Endothelial cell of umbilical vein (primary cell): ENCODE results near the gene MBD1. TPM values are rescaled to one million over a fixed set of nuclear protein-coding genes. Genes with fewer than 3 reads are reported as not detected.

Experiments
- BruUV-seq: library from RNA; stranded (reverse); fragments of 400-500 nt; replicated peaks from 2 replicates; lab custom pipeline; 2021; lab: Mats Ljungman, UMichigan
- CTCF ChIA-PET: fragments of 300-600, 350-600 bp; sonication (Branson Sonifier 250); formaldehyde crosslinking; loops from one replicate; lab custom pipeline; 2021; ENCODE audit warnings: antibody characterized with exemption, inconsistent platforms; lab: Charles Lee
- POLR2A ChIA-PET: fragments of 300-600, 350-600 bp; sonication (Branson Sonifier 250); formaldehyde crosslinking; loops from one replicate; lab custom pipeline; 2021; ENCODE audit warnings: antibody characterized with exemption, inconsistent platforms; lab: Charles Lee
- DNase-seq: peaks from one replicate; pipeline ENCODE4 v3.0.0-alpha.2; 2011; ENCODE audit warnings: low read depth, low spot score
- FAIRE-seq: peaks from 2 replicates; lab custom pipeline; 2011; peaks lifted over from hg19 to GRCh38; lab: Jason Lieb, UNC
- H2AFZ ChIP-seq: 2 replicates; pipeline ENCODE4 v1.6.0; 2012; ENCODE audit warnings: low read depth, low read length, control low read depth, inconsistent platforms
- H3K27ac ChIP-seq: 2 replicates; pipeline ENCODE4 v1.5.1; 2011; ENCODE audit warnings: low read depth, mild to moderate bottlenecking, control low read depth, low read length, moderate library complexity; ENCODE audit not compliant: insufficient read depth
- H3K27me3 ChIP-seq, 2 experiments: 2 replicates each; pipeline versions ENCODE4 v1.6.0 to v1.6.1; 2011; ENCODE audit warnings: low read length in 2 of 2, mixed read lengths in 1 of 2; ENCODE audit not compliant: control insufficient read depth in 2 of 2, insufficient read depth in 2 of 2
- H3K36me3 ChIP-seq, 2 experiments: 2 replicates in 1 of 2; 3 replicates in 1 of 2; pipeline ENCODE4 v1.5.1; 2011; ENCODE audit warnings: low read length in 2 of 2, mild to moderate bottlenecking in 1 of 2, moderate library complexity in 1 of 2; ENCODE audit not compliant: control insufficient read depth in 2 of 2, insufficient read depth in 2 of 2; ENCODE audit errors: extremely low read depth in 1 of 2
- H3K4me1 ChIP-seq: 3 replicates; pipeline ENCODE4 v1.5.1; 2011; ENCODE audit warnings: mild to moderate bottlenecking, low read length; ENCODE audit not compliant: control insufficient read depth, insufficient read depth; ENCODE audit errors: extremely low read depth
- H3K4me2 ChIP-seq: 2 replicates; pipeline ENCODE4 v1.6.1; 2011; ENCODE audit warnings: low read length, control low read depth, mixed read lengths; ENCODE audit not compliant: insufficient read depth
- H3K4me3 ChIP-seq, 3 experiments: fragments of 200-600 bp in 1 of 3; sonication (generic), shearing (Covaris generic) in 1 of 3; replicated peaks in 1 of 3; 2 replicates each; pipeline ENCODE4 v1.5.1; 2011 to 2016; ENCODE audit warnings: control low read depth in 3 of 3, low read length in 3 of 3, mild to moderate bottlenecking in 2 of 3, inconsistent platforms in 1 of 3, low read depth in 1 of 3, moderate library complexity in 1 of 3; ENCODE audit not compliant: insufficient read depth in 1 of 3
- H3K79me2 ChIP-seq: 2 replicates; pipeline ENCODE4 v1.6.0; 2012; ENCODE audit warnings: low read length, inconsistent platforms; ENCODE audit not compliant: control insufficient read depth, insufficient read depth
- H3K9ac ChIP-seq: replicated peaks from 2 replicates; pipeline ENCODE3; 2011; ENCODE audit warnings: low read length, control low read depth; ENCODE audit not compliant: insufficient read depth; ENCODE audit errors: extremely low read depth
- H3K9me1 ChIP-seq: replicated peaks from 3 replicates; pipeline ENCODE4 v1.6.0; 2011; ENCODE audit warnings: mild to moderate bottlenecking, low read length; ENCODE audit not compliant: control insufficient read depth, insufficient read depth; ENCODE audit errors: extremely low read depth
- H3K9me3 ChIP-seq: replicated peaks from 2 replicates; pipeline ENCODE4 v1.5.1; 2012; ENCODE audit warnings: low read length, inconsistent platforms; ENCODE audit not compliant: control insufficient read depth, insufficient read depth
- H4K20me1 ChIP-seq: replicated peaks from 2 replicates; pipeline ENCODE3; 2011; ENCODE audit warnings: mild to moderate bottlenecking, low read length; ENCODE audit not compliant: control insufficient read depth, insufficient read depth; ENCODE audit errors: extremely low read depth
- EZH2 ChIP-seq: IDR thresholded peaks from 2 replicates; pipeline ENCODE4 v1.6.1; 2012; ENCODE audit warnings: borderline replicate concordance, low read depth, mild to moderate bottlenecking, moderate library complexity, low read length, inconsistent platforms; ENCODE audit not compliant: severe bottlenecking
- FOS ChIP-seq: IDR thresholded peaks from 2 replicates; pipeline ENCODE4 v1.6.1; 2011; ENCODE audit warnings: mild to moderate bottlenecking, low read length, moderate library complexity, borderline replicate concordance; ENCODE audit not compliant: insufficient read depth
- GATA2 ChIP-seq: IDR thresholded peaks from 2 replicates; pipeline ENCODE4 v1.7.0; 2011; ENCODE audit warnings: low read depth, mild to moderate bottlenecking, moderate library complexity, mixed read lengths, low read length; ENCODE audit not compliant: insufficient read length, insufficient read depth
- JUN ChIP-seq: IDR thresholded peaks from 2 replicates; pipeline ENCODE4 v1.6.1; 2011; ENCODE audit warnings: borderline replicate concordance, low read depth; ENCODE audit not compliant: insufficient read length, insufficient read depth
- MYC ChIP-seq: IDR thresholded peaks from one replicate; pipeline ENCODE4 v1.6.1; 2011; ENCODE audit warnings: mild to moderate bottlenecking, low read depth, low read length
- POLR2A ChIP-seq: IDR thresholded peaks from 2 replicates; pipeline ENCODE4 v1.6.1; 2012; ENCODE audit warnings: low read depth, mild to moderate bottlenecking, control low read depth, low read length
- POLR2AphosphoS5 ChIP-seq: IDR thresholded peaks from 2 replicates; pipeline ENCODE4 v1.6.1; 2012; ENCODE audit warnings: low read depth, mild to moderate bottlenecking, control low read depth, low read length, moderate library complexity; ENCODE audit not compliant: insufficient read depth
- dilution Hi-C: fragments of 300-500 bp; cut with MboI; formaldehyde crosslinking; loops from one replicate; pipeline ENCODE4 v1.15.0; 2019; ENCODE audit warnings: low sequenced_read_pairs; ENCODE audit not compliant: extremely low pct_ligation_motif_present
- intact Hi-C: fragments of 100-400 bp; cut with micrococcal nuclease; formaldehyde crosslinking; loops from one replicate; pipeline ENCODE4 v1.10.0; 2022
- polyA plus RNA-seq, 4 experiments: library from polyadenylated mRNA; depleted of rRNA in 3 of 4; stranded (reverse) in 3 of 4; unstranded in 1 of 4; fragments of >200 nt; gene quantifications; 2 replicates each; pipeline versions ENCODE4 v1.2.1 to v1.2.3, GENCODE V29; 2011 to 2012; ENCODE audit warnings: missing spikeins in 1 of 4
- total RNA-seq: library from RNA; stranded (reverse); gene quantifications from 2 replicates; pipeline ENCODE4 v1.2.3, GENCODE V29; 2021
- TF ChIP-seq, protein P1 (sequence below): IDR thresholded peaks from 2 replicates; pipeline ENCODE4 v1.6.1; 2011; ENCODE audit not compliant: insufficient read depth, insufficient read length
- TF ChIP-seq, protein P2 (sequence below), 2 donors: IDR thresholded peaks; 1 replicate in 1 of 2; 2 replicates in 1 of 2; pipeline ENCODE4 v1.5.1; 2011; ENCODE audit warnings: low read length in 2 of 2, mild to moderate bottlenecking in 2 of 2, moderate library complexity in 2 of 2, control low read depth in 1 of 2, inconsistent platforms in 1 of 2, low read depth in 1 of 2; ENCODE audit not compliant: insufficient read depth in 1 of 2; ENCODE audit errors: extremely low read depth in 1 of 2

MBD1 gene
- total and polyA plus RNA-seq, 2 donors (not counting 3 experiments of a cell fraction or from before 2014, with no cell fraction given), result 57.2 to 77.5 TPM

GRCh38 chr18:50285631-50286321 lies 4.5 kb upstream of the MBD1 start:
- no TSS peak for BruUV-seq
- FAIRE-seq, result no peak
- peaks cover 10% of the 10 kb centered on the region for H3K4me1 ChIP-seq
- no peaks in the 10 kb centered on the region for H4K20me1 ChIP-seq
- no peak overlapping the region for H3K4me2 ChIP-seq
- DNase-seq, result no peak
- intact Hi-C loops, result loop anchor here (2.0 kb wide), 1 partner anchor 89 kb away; the partner anchor contains the start of gene SKA1
- peaks cover 17% of the 10 kb centered on the region for H3K79me2 ChIP-seq
- no peaks in the 10 kb centered on the region for H3K9me1 ChIP-seq
- TF ChIP-seq, protein P1, sequence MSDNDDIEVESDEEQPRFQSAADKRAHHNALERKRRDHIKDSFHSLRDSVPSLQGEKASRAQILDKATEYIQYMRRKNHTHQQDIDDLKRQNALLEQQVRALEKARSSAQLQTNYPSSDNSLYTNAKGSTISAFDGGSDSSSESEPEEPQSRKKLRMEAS, result no peak
- TF ChIP-seq EZH2, result no peak
- no peak for TF ChIP-seq FOS
- TF ChIP-seq GATA2, result no peak
- no peak for TF ChIP-seq POLR2A
- no peak for TF ChIP-seq JUN
- no peak for TF ChIP-seq MYC
- no peak for TF ChIP-seq POLR2AphosphoS5
- TF ChIP-seq, protein P2, sequence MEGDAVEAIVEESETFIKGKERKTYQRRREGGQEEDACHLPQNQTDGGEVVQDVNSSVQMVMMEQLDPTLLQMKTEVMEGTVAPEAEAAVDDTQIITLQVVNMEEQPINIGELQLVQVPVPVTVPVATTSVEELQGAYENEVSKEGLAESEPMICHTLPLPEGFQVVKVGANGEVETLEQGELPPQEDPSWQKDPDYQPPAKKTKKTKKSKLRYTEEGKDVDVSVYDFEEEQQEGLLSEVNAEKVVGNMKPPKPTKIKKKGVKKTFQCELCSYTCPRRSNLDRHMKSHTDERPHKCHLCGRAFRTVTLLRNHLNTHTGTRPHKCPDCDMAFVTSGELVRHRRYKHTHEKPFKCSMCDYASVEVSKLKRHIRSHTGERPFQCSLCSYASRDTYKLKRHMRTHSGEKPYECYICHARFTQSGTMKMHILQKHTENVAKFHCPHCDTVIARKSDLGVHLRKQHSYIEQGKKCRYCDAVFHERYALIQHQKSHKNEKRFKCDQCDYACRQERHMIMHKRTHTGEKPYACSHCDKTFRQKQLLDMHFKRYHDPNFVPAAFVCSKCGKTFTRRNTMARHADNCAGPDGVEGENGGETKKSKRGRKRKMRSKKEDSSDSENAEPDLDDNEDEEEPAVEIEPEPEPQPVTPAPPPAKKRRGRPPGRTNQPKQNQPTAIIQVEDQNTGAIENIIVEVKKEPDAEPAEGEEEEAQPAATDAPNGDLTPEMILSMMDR (IDR thresholded peaks at IDR 0.05; ENCODE audit: extremely low read depth in 1 of 2, insufficient read depth in 1 of 2, low read depth in 1 of 2, low read length in 2 of 2), result no peak
- H2AFZ ChIP-seq, result no peak overlapping the region
- H3K36me3 ChIP-seq, result peaks cover 0 to 26% of the 10 kb centered on the region in 2 experiments
- H3K9ac ChIP-seq, result no peak overlapping the region
- H3K27me3 ChIP-seq, result no peaks in the 10 kb centered on the region
- no peak overlapping the region for H3K4me3 ChIP-seq
- dilution Hi-C loops, result no loop called here
- H3K9me3 ChIP-seq, result no peaks in the 10 kb centered on the region
- ChIA-PET CTCF (no interaction called here), POLR2A (no interaction called here)
- no peak overlapping the region for H3K27ac ChIP-seq
